ENCODE data around the gene KAT14.
"Not testable (repeated sequence)": the region's sequence is repeated elsewhere in the genome, so short reads cannot be mapped to it uniquely, and the experiment has no call there.

KAT14 gene

DNA sequence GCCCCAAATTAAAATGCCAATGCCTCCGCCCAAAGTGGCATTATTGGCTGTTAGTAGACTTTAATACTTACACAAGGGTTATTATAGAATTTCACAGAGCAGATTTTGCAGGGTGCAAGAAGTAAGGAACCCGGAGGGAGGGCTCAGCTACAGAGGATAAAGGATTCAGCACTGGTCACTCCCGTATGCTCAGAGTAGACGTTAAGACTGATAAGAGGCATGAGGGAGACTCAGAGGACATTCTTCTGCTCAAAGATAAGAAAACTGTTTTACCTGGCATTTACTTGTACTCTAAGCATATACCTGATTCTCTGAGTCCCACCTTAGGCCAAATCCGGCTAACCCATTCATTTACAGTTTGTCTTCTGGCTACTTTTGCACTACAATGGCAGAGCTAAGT lies 43.5 kb upstream of the KAT14 start:
- Histone ChIP-seq H3K36me3 (ENCODE audit: insufficient read depth, low read length) (no peaks in the 10 kb centered on the region), H3K9ac (ENCODE audit: low read depth, low read length) (no peak overlapping the region), H2AFZ (ENCODE audit: low read depth, low read length) (no peak overlapping the region), H3K4me2 (ENCODE audit: insufficient read depth, low read length) (no peak overlapping the region), H3K27me3 (ENCODE audit: insufficient read depth, low read length, poor library complexity) (peaks cover 27% of the 10 kb centered on the region), H3K27ac (ENCODE audit: low read length) (no peak overlapping the region), H3K4me3 (ENCODE audit: low read depth in 1 of 2, low read length in 2 of 2) (no peak overlapping the region), H3K9me3 (ENCODE audit: insufficient read depth, low read length, severe bottlenecking) (no peaks in the 10 kb centered on the region), H3K4me1 (ENCODE audit: insufficient read depth, low read length) (no peaks in the 10 kb centered on the region), H4K20me1 (ENCODE audit: insufficient read depth, low read length) (no peaks in the 10 kb centered on the region), H3K79me2 (ENCODE audit: insufficient read depth, low read length) (no peaks in the 10 kb centered on the region)
- TF ChIP-seq EZH2 (IDR thresholded peaks at IDR 0.05; ENCODE audit: borderline replicate concordance, low read depth, low read length, severe bottlenecking) = no peak
- TF ChIP-seq, protein P1, sequence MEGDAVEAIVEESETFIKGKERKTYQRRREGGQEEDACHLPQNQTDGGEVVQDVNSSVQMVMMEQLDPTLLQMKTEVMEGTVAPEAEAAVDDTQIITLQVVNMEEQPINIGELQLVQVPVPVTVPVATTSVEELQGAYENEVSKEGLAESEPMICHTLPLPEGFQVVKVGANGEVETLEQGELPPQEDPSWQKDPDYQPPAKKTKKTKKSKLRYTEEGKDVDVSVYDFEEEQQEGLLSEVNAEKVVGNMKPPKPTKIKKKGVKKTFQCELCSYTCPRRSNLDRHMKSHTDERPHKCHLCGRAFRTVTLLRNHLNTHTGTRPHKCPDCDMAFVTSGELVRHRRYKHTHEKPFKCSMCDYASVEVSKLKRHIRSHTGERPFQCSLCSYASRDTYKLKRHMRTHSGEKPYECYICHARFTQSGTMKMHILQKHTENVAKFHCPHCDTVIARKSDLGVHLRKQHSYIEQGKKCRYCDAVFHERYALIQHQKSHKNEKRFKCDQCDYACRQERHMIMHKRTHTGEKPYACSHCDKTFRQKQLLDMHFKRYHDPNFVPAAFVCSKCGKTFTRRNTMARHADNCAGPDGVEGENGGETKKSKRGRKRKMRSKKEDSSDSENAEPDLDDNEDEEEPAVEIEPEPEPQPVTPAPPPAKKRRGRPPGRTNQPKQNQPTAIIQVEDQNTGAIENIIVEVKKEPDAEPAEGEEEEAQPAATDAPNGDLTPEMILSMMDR (IDR thresholded peaks at IDR 0.05; ENCODE audit: borderline replicate concordance, extremely low read depth, low read length, poor library complexity, severe bottlenecking) = no peak
- DNase-seq (no peak), ATAC-seq (ENCODE audit: insufficient read depth, low read depth) (no peak)

DNA sequence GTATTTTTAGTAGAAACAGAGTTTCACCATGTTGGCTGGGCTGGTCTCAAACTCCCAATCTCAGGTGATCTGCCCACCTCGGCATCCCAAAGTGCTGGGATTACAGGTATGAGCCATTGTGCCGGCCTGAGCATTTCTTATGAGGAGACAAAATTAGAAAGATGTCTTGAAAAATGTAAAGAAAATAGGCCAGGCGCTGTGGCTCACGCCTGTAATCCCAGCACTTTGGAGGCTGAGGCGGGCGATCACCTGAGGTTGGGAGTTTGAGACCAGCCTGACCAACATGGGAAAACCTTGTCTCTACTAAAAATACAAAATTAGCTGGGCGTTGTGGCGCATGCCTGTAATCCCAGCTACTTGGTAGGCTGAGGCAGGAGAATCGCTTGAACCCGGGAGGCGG lies 37.1 kb upstream of the KAT14 start:
- not testable (repeated sequence) for H3K36me3 ChIP-seq (ENCODE audit: insufficient read depth, low read length); H3K27me3 ChIP-seq (ENCODE audit: insufficient read depth, low read length, poor library complexity); H2AFZ ChIP-seq (ENCODE audit: low read depth, low read length); H4K20me1 ChIP-seq (ENCODE audit: insufficient read depth, low read length); ATAC-seq (ENCODE audit: insufficient read depth, low read depth); DNase-seq; H3K4me3 ChIP-seq (ENCODE audit: low read depth in 1 of 2, low read length in 2 of 2); H3K9me3 ChIP-seq (ENCODE audit: insufficient read depth, low read length, severe bottlenecking); H3K4me1 ChIP-seq (ENCODE audit: insufficient read depth, low read length); H3K79me2 ChIP-seq (ENCODE audit: insufficient read depth, low read length); H3K4me2 ChIP-seq (ENCODE audit: insufficient read depth, low read length); H3K27ac ChIP-seq (ENCODE audit: low read length); H3K9ac ChIP-seq (ENCODE audit: low read depth, low read length)

DNA sequence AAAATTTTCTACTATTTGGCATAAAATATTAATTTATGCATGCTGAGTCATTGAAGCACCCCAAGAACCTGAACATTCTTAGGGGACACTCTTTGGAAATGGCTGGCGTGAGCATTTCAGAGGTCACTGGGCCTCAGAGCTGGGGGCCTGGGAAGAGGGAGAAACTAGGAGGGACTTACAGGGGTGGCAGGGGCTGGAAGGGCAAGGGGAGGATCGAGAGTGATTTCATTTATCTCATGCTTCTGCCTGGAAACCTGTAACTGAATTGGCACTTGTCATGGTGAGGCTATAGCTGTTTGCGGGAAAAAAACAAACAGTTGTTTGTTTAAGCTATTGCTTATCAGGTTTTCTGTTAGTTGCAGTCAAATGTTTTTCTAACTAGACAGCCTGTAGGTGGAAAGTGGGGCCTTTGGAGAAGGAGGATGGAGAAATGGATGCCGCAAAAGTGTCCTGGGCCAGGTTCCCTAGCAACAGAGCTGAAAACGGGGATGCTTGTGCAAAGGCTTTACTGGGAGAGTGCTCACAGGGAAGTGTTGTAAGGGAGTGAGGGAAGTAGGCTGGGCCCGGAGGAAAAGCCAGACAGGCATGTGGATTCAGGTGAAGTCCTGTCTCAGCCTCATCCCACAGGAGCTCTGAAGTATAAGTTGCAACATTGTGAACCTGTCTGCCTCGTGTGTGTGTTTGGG lies 36.4 kb upstream of the KAT14 start:
- no peak for DNase-seq
- Histone ChIP-seq H3K27ac (ENCODE audit: low read length) (no peak overlapping the region), H3K9me3 (ENCODE audit: insufficient read depth, low read length, severe bottlenecking) (no peaks in the 10 kb centered on the region), H3K4me3 (ENCODE audit: low read depth in 1 of 2, low read length in 2 of 2) (no peak overlapping the region), H3K9ac (ENCODE audit: low read depth, low read length) (no peak overlapping the region), H3K4me2 (ENCODE audit: insufficient read depth, low read length) (no peak overlapping the region), H2AFZ (ENCODE audit: low read depth, low read length) (no peak overlapping the region), H4K20me1 (ENCODE audit: insufficient read depth, low read length) (no peaks in the 10 kb centered on the region), H3K36me3 (ENCODE audit: insufficient read depth, low read length) (no peaks in the 10 kb centered on the region), H3K4me1 (ENCODE audit: insufficient read depth, low read length) (no peaks in the 10 kb centered on the region), H3K27me3 (ENCODE audit: insufficient read depth, low read length, poor library complexity) (no peaks in the 10 kb centered on the region), H3K79me2 (ENCODE audit: insufficient read depth, low read length) (no peaks in the 10 kb centered on the region)
- ATAC-seq (ENCODE audit: insufficient read depth, low read depth) = no peak
- no peak for TF ChIP-seq EZH2 (IDR thresholded peaks at IDR 0.05; ENCODE audit: borderline replicate concordance, low read depth, low read length, severe bottlenecking)
- TF ChIP-seq, protein P1 (IDR thresholded peaks at IDR 0.05; ENCODE audit: borderline replicate concordance, extremely low read depth, low read length, poor library complexity, severe bottlenecking) = no peak

DNA sequence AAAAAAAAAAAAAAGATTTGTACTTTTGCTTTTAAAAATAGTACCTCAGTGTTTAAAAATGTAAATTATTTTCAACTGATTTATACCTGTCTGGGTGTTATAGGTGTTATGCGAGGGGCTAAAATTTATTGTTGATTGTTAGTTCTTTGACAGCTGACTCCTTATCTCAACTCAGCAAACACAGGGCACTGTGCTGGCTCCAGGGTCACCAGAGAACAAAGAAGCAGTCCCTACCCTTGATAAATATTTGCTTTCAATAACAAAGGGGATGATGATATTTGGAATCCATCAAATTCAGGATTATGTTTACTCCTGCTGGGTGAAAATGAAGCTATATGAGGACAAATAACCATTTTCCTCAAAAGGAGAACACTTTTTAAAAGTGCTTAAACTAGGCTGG lies 34.2 kb upstream of the KAT14 start:
- no peak overlapping the region for H2AFZ ChIP-seq (ENCODE audit: low read depth, low read length)
- no peak for TF ChIP-seq EZH2 (IDR thresholded peaks at IDR 0.05; ENCODE audit: borderline replicate concordance, low read depth, low read length, severe bottlenecking)
- TF ChIP-seq, protein P1 (IDR thresholded peaks at IDR 0.05; ENCODE audit: borderline replicate concordance, extremely low read depth, low read length, poor library complexity, severe bottlenecking) = no peak
- H3K79me2 ChIP-seq (ENCODE audit: insufficient read depth, low read length) = no peaks in the 10 kb centered on the region
- H3K9me3 ChIP-seq (ENCODE audit: insufficient read depth, low read length, severe bottlenecking) = no peaks in the 10 kb centered on the region
- ATAC-seq (ENCODE audit: insufficient read depth, low read depth) (no peak), DNase-seq (no peak)
- no peak overlapping the region for H3K4me2 ChIP-seq (ENCODE audit: insufficient read depth, low read length)
- no peak overlapping the region for H3K27ac ChIP-seq (ENCODE audit: low read length)
- H3K36me3 ChIP-seq (ENCODE audit: insufficient read depth, low read length) = no peaks in the 10 kb centered on the region
- no peak overlapping the region for H3K9ac ChIP-seq (ENCODE audit: low read depth, low read length)
- H3K4me3 ChIP-seq (ENCODE audit: low read depth in 1 of 2, low read length in 2 of 2) = no peak overlapping the region
- H3K4me1 ChIP-seq (ENCODE audit: insufficient read depth, low read length) = no peaks in the 10 kb centered on the region
- no peaks in the 10 kb centered on the region for H3K27me3 ChIP-seq (ENCODE audit: insufficient read depth, low read length, poor library complexity)
- no peaks in the 10 kb centered on the region for H4K20me1 ChIP-seq (ENCODE audit: insufficient read depth, low read length)

All from DND-41 (cell line).